NCI-H1105 (cell line): ENCODE data around the gene BBOX1.
"Not testable (repeated sequence)": the region's sequence is repeated elsewhere in the genome, so short reads cannot be mapped to it uniquely, and the experiment has no call there.

Source experiments
- DNase-seq: peaks from one replicate; lab custom pipeline; 2025; lab: John Stamatoyannopoulos, UW

BBOX1 gene

GRCh38 chr11:27129686-27130085 lies 89.1 kb downstream of the BBOX1 start:
- no peak for DNase-seq

DNA sequence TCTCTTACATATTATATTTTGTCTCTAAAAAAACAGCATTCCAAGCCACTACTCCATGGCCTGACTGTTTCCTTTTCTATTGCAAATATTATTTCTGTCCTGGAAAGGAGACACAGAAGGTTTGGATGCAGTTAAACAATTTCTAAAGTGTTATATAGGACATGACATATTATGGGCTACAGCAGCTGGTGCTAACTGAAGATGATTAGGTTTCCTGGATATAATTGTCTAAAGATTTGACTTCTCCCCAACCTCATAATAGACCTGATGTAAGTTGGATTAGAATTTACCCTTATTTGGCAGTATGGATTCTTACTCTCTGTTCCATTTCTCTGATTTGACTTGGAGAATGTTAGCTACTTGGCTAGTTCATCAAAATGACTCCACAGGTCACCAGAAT lies 90.2 kb downstream of the BBOX1 start:
- no peak for DNase-seq

- not testable (repeated sequence) for DNase-seq
Measured at GRCh38 chr11:27135924-27136329, 95.3 kb downstream of the BBOX1 start.

DNA sequence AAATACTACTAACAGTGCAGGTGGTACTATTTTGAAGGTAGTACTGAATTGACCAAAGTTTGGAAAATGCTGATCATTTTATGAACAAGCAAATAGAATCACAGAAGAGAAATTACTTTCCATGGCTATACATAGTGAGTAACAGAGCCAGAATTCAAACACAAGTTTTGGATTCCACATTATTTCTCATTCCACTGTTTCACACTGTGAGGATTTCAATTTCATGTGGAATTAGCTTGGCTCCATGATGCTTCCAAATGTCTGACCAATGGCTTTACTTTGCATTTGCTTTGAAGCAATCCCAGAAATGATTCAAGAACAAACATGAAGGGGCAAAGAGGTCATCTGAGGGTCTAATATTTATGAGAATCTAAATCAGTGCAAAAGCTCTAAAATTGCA lies 98.1 kb downstream of the BBOX1 start:
- no peak for DNase-seq

GRCh38 chr11:27139742-27140367 lies 99.2 kb downstream of the BBOX1 start:
- DNase-seq, result no peak

DNA sequence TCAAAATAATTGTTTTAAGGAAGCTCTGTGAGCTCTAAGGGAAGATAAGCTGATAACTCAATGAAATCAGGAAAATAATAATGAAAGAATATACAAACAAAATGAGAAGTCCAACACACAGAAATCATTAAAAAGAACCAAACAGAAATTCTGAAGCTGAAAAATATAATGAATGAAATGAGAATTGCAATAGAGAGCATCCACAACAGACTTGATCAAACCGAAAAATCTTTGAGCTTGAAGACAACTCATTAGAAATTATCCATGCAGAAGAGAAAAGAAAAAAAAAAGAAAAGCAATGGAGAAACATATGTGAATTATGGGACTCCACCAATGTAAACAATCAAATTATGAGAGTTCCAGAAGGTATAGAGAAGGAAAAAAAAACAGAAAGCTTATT lies 101.0 kb downstream of the BBOX1 start:
- no peak for DNase-seq

DNA sequence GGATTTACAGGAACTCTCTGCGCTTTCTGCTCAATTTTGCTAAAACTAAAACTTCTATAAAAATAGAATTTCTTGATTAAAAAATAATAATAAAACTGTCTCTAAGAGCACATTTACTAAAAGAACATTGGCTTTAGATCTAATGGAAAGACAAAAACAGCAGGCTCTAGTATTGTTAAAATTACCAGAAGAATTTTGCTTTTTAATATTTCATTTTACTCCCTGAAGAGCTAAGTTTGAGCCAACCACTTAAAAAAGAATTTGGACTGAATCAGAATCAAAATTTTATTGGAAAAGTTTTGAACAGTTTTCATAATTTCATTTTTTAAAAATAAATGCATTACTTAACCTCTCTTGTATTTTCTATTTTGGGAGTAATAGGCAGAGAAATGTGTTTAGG lies 107.3 kb downstream of the BBOX1 start:
- no peak for DNase-seq

- no peak for DNase-seq
Measured at GRCh38 chr11:27148506-27148905, 107.9 kb downstream of the BBOX1 start.

DNA sequence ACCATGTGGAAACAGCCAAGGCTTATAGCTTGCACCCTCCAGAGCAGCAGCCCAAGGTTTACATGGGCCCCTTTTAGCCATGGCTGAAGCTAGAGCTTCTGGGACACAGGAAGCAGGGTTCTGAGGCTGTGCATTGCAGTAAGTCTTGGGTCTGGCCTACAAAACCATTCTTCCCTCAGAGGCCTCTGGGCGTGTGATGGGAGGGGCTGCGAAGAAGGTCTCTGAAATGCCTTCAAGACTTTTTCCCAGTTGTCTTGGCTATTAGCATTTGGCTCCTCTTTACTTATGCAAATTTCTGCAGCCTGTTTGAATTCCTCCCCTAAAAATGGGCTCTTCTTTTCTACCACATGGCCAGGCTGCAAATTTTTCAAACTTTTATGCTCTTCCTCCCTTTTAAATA lies 109.5 kb downstream of the BBOX1 start:
- DNase-seq, result no peak

- no peak for DNase-seq
Measured at GRCh38 chr11:27153136-27153535, 112.5 kb downstream of the BBOX1 start.

- DNase-seq, result peak; percentile 57
Measured at GRCh38 chr11:27158456-27159334, 118.1 kb downstream of the BBOX1 start.

- DNase-seq, result no peak
Measured at GRCh38 chr11:27159335-27159679, 118.7 kb downstream of the BBOX1 start.

DNA sequence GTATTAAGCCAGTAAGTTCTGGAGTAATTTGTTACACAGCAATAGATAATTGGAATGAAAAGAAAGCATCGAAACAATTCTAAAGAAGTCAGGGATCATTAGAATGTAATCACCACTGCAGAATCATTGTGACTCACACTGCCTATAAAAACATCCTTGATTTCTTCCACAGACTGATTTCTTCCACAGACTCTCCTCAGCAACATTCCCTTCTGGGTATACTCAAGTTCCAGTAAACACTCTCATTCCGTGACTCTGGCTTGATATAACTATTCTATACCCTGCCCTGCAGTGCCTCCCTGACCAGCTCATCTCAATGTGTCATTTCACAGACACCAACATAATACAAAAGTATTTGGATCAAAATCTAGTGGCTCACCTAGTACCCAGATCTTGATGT lies 120.5 kb downstream of the BBOX1 start:
- DNase-seq, result no peak

DNA sequence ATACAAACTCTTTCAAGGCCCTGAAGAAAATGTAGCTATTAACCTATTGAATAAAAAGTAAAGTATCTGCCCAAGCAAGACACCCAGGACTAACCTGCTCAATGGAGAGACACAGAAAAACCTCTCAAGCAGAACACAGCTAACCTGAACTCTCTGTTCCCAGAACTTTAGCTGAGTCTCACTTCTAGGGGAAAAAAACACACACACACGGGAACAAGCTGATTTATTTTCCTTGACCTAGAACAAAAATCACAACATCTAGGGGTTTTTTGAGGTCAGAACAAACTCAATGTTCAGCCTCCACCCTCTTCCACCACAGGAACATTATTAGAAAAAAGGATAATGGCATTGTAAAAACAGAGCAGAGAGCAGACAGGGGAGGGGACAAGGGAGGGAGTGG lies 121.6 kb downstream of the BBOX1 start:
- DNase-seq, result no peak

- DNase-seq, result no peak
Measured at GRCh38 chr11:27166130-27166529, 125.5 kb downstream of the BBOX1 start.

DNA sequence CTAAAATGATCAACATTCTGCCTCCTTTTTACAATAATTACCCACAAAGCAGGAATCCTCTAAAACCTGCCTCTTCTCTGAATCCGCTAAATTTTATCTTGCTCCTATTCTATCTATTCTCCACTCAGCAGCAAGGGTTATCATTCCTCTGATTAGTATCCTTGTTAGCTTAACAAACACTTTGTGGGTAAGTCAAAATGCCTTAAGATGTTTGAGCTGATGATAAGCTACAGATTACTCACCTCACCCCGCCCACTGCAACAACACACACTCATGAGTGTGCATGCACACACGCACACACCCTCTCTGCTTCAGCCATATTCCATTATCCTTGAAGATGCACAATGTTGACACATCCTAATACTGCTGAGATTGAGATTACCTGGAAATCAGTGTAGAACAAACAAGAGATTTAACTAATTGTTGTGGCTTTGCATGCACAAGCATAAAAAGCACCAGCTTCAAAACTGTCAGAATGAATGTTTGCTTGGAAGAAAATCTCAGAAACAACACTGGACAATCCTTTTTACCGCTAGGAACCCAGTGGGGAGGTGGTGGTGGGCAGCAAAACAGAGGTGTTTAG lies 130.9 kb downstream of the BBOX1 start:
- no peak for DNase-seq

GRCh38 chr11:27173545-27173944 lies 132.9 kb downstream of the BBOX1 start:
- DNase-seq, result no peak

DNA sequence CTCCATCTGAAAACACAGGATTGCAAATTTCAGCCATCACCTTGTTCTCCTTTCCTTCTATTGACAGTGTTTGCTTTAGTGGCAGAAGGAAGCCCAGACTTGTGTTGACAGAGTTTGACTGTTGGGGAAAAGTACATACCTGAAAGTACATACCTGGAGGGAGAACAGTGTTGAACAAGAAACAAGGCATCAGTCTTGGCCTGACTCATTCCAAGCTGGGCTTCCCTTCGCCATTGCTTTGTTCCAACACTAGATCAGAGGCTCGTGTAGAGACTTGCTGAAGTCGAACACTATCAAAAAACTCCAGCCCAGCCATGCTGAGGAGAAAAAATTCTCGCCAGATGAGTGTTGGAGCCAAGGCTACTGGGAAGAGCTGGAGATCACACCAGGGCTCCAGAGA lies 133.4 kb downstream of the BBOX1 start:
- no peak for DNase-seq

- no peak for DNase-seq
Measured at GRCh38 chr11:27174672-27175210, 134.1 kb downstream of the BBOX1 start.

DNA sequence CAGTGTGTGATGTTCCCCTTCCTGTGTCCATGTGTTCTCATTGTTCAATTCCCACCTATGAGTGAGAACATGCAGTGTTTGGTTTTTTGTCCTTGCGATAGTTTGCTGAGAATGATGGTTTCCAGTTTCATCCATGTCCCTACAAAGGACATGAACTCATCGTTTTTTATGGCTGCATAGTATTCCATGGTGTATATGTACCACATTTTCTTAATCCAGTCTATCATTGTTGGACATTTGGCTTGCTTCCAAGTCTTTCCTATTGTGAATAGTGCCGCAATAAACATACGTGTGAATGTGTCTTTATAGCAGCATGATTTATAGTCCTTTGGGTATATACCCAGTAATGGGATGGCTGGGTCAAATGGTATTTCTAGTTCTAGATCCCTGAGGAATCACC lies 134.9 kb downstream of the BBOX1 start:
- not testable (repeated sequence) for DNase-seq
